ENCODE measurements around the gene LIPC. TPM values are rescaled to one million over a fixed set of nuclear protein-coding genes. Genes with fewer than 3 reads are reported as not detected.

Gene LIPC
- total and polyA plus RNA-seq, 8 donors = 0.11 to 1.0 (median 0.60) TPM

DNA sequence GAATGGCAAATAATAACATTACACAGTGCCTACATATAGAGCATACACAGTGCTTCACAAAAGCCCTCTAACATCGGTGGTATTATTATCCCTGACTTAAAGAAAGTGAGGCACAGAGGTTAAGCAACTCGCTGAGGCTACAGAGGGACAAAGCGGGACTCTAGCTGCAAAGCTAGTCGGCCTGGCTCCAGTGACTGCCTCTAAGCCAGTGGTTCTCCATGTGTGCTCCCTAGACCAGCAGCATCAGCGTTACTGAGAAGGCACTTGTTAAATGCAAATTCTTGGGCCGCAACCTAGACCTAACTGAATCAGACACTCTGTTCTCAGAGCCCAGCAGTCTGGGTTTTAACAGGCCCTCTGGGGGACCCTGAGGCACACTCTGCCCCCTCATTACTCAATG lies 33.1 kb upstream of the LIPC start:
- Histone ChIP-seq H3K27me3 (no peaks in the 10 kb centered on the region), H3K9me3 (no peaks in the 10 kb centered on the region), H3K27ac (no peak overlapping the region), H3K4me1 (no peaks in the 10 kb centered on the region), H3K4me3 (no peak overlapping the region), H3K36me3 (no peaks in the 10 kb centered on the region)
- intact Hi-C loops (cut with DNase I) = no loop called here
- ATAC-seq (no peak), DNase-seq (no peak)
- TF ChIP-seq, protein P1, sequence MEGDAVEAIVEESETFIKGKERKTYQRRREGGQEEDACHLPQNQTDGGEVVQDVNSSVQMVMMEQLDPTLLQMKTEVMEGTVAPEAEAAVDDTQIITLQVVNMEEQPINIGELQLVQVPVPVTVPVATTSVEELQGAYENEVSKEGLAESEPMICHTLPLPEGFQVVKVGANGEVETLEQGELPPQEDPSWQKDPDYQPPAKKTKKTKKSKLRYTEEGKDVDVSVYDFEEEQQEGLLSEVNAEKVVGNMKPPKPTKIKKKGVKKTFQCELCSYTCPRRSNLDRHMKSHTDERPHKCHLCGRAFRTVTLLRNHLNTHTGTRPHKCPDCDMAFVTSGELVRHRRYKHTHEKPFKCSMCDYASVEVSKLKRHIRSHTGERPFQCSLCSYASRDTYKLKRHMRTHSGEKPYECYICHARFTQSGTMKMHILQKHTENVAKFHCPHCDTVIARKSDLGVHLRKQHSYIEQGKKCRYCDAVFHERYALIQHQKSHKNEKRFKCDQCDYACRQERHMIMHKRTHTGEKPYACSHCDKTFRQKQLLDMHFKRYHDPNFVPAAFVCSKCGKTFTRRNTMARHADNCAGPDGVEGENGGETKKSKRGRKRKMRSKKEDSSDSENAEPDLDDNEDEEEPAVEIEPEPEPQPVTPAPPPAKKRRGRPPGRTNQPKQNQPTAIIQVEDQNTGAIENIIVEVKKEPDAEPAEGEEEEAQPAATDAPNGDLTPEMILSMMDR (IDR thresholded peaks at IDR 0.05) = no peak

DNA sequence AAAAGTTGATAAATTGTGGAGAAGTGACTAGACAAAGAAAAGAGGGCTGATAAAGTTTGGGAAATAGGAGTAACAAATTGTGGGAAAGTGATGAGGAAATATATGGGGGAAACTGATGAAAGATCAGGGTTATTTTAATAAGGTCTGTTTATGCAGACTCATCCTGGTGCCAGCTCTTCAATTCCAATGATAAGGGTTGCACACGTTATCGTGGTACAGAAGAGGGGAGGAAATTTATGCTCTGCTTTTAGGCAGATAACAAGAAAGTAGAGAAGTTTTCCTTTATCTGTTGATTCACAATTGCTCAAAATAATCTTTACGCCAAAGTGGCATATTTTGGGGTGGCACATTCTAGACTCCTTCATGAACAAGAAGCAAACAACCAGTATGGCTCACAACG lies 32.1 kb upstream of the LIPC start:
- TF ChIP-seq, protein P1 (IDR thresholded peaks at IDR 0.05) = no peak
- intact Hi-C loops (cut with DNase I) = no loop called here
- ATAC-seq (no peak), DNase-seq (no peak)
- H3K36me3 ChIP-seq = no peaks in the 10 kb centered on the region
- H3K9me3 ChIP-seq = no peaks in the 10 kb centered on the region
- H3K27ac ChIP-seq = no peak overlapping the region
- H3K4me3 ChIP-seq = no peak overlapping the region
- no peaks in the 10 kb centered on the region for H3K27me3 ChIP-seq
- H3K4me1 ChIP-seq = no peaks in the 10 kb centered on the region

DNA sequence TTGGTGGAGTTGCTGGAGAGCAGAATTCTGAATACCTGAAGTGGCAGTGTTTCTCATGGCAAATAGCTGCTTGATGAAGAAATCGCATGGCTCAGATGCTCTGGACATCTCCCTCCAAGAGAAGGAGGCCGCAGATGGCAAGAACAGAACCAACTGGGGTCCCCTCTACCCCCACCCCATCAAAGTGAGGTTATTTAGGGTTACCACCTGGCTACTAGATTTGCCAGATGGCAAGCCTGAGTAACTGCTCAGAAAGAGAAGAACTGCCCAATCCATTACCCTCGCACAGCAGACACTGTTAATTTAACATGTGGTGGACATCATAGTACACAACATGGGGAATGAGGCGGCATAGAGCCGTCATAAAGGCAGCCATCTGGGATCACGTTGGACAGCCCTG lies 30.5 kb upstream of the LIPC start:
- Histone ChIP-seq H3K4me3 (no peak overlapping the region), H3K27ac (no peak overlapping the region), H3K27me3 (no peaks in the 10 kb centered on the region), H3K4me1 (no peaks in the 10 kb centered on the region), H3K9me3 (no peaks in the 10 kb centered on the region), H3K36me3 (no peaks in the 10 kb centered on the region)
- DNase-seq (no peak), ATAC-seq (no peak)
- intact Hi-C loops (cut with DNase I) = no loop called here
- TF ChIP-seq, protein P1 (IDR thresholded peaks at IDR 0.05) = no peak

DNA sequence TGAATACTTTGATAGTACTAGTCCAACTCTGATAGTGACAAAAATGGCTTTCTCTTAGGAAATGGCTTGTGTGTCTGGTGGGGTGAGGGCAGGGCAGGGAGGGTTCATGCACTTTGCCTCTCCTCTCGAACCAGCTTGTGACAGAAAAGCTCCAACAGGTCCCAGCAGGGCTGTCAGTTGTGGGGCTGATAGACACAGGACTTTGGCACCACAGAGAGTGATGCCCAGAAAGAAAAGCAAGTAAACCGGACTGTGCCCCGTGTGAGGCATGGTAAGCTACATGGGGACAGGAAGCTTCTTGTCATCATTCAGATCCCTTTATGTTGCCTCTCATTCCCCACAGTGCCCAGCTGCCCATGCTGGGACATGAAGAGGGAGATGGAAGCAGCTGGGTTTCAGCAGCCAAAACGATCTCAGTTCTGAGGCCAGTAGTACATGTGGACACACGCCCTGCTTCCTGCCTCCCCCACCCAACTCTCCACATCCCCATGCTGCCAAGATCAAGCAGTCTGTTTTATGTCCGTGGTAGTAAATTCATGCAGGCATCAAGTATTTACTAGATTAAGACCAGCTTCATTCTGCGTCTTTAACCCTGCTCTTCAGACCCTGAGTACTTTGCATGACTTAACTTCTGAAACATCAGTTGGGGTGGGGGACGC lies 29.7 kb upstream of the LIPC start:
- intact Hi-C loops (cut with DNase I) = no loop called here
- Histone ChIP-seq H3K4me1 (no peaks in the 10 kb centered on the region), H3K27ac (no peak overlapping the region), H3K9me3 (no peaks in the 10 kb centered on the region), H3K27me3 (no peaks in the 10 kb centered on the region), H3K4me3 (no peak overlapping the region), H3K36me3 (no peaks in the 10 kb centered on the region)
- ATAC-seq (no peak), DNase-seq (peak in 2 of 4 donors; percentile 23 to 28)
- TF ChIP-seq, protein P1 (IDR thresholded peaks at IDR 0.05) = no peak

DNA sequence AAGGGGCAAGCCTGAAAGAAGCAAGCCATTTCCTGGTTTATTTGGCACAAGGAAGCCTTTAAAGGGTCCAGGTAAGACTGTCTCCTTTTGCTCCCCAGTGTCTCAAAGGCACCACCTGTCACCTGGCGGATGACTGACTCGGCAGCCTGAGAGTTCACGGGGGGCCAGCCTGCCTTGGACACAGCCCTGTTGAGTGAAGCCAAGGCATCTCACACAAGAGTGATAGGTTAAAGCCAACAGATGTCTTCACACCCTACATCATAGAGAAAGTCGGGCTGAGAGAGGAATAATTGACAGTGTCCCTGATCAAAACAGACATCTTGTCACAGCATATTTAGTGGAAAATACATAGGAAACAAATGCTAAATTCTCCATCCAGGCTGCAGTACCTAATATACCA lies 28.2 kb upstream of the LIPC start:
- ATAC-seq (no peak), DNase-seq (no peak)
- Histone ChIP-seq H3K4me3 (no peak overlapping the region), H3K9me3 (no peaks in the 10 kb centered on the region), H3K27me3 (no peaks in the 10 kb centered on the region), H3K36me3 (no peaks in the 10 kb centered on the region), H3K4me1 (no peaks in the 10 kb centered on the region), H3K27ac (no peak overlapping the region)
- TF ChIP-seq, protein P1 (IDR thresholded peaks at IDR 0.05) = no peak
- intact Hi-C loops (cut with DNase I) = no loop called here

All from left lung (tissue), 10 donors.